GM19397 (cell line): ENCODE results near the gene WDR18.
A peak's percentile ranks its signal among the peaks of the same experiment; 100 is the strongest.

Experiments used
- ATAC-seq: cut with Tn5 transposase; IDR thresholded peaks from one replicate; pipeline ENCODE4 v1.9.1; 2021; ENCODE audit warnings: mild to moderate bottlenecking, moderate library complexity; ENCODE audit not compliant: unreplicated experiment

Gene WDR18

GRCh38 chr19:984165-984967 lies at the start of gene WDR18:
Gene WDR18, plus strand, starts transcription at chr19:984345. Its CDS starts 9 bp downstream, at chr19:984354.
- ATAC-seq, result peak; percentile 76

- ATAC-seq, result no peak
These were observed 49.2 kb upstream of the WDR18 start for GRCh38 chr19:934865-935479.

- ATAC-seq, result no peak
These were observed 48.0 kb upstream of the WDR18 start for GRCh38 chr19:936175-936546.

GRCh38 chr19:937259-937694 lies 46.9 kb upstream of the WDR18 start:
- no peak for ATAC-seq

GRCh38 chr19:938233-938923 lies 45.8 kb upstream of the WDR18 start:
- ATAC-seq, result no peak

- ATAC-seq, result no peak
These were observed 44.7 kb upstream of the WDR18 start for GRCh38 chr19:939439-939838.

GRCh38 chr19:939922-940321 lies 44.2 kb upstream of the WDR18 start:
- no peak for ATAC-seq

GRCh38 chr19:940591-941291 lies 43.4 kb upstream of the WDR18 start:
- no peak for ATAC-seq

- no peak for ATAC-seq
These were observed 42.6 kb upstream of the WDR18 start for GRCh38 chr19:941292-942132.

- ATAC-seq, result no peak
These were observed 42.0 kb upstream of the WDR18 start for GRCh38 chr19:942133-942645.

- no peak for ATAC-seq
These were observed 40.5 kb upstream of the WDR18 start for GRCh38 chr19:943551-944170.

GRCh38 chr19:944171-944567 lies 40.0 kb upstream of the WDR18 start:
- no peak for ATAC-seq

GRCh38 chr19:944663-945241 lies 39.4 kb upstream of the WDR18 start:
- ATAC-seq, result no peak

GRCh38 chr19:945401-946252 lies 38.5 kb upstream of the WDR18 start:
- no peak for ATAC-seq

GRCh38 chr19:947090-947706 lies 36.9 kb upstream of the WDR18 start:
- ATAC-seq, result peak; percentile 7

GRCh38 chr19:947707-948539 lies 36.2 kb upstream of the WDR18 start:
- ATAC-seq, result peak; percentile 65

GRCh38 chr19:948842-949496 lies 35.2 kb upstream of the WDR18 start:
- ATAC-seq, result no peak
